GM12891 (cell line): ENCODE results near the gene GKN1.

Source experiments
- PAX5 ChIP-seq: IDR thresholded peaks from 2 replicates; pipeline ENCODE4 v1.6.1; 2011; ENCODE audit warnings: low read length, moderate library complexity, mild to moderate bottlenecking; ENCODE audit not compliant: insufficient read depth, severe bottlenecking
- POLR2A ChIP-seq: IDR thresholded peaks from 2 replicates; pipeline ENCODE4 v1.6.1; 2011; ENCODE audit warnings: low read depth, low read length, control low read depth
- POLR2AphosphoS5 ChIP-seq: IDR thresholded peaks from 2 replicates; pipeline ENCODE4 v1.6.1; 2011; ENCODE audit warnings: low read depth, low read length, control low read depth
- TAF1 ChIP-seq: IDR thresholded peaks from 2 replicates; pipeline ENCODE4 v1.6.1; 2011; ENCODE audit warnings: low read depth, low read length, control low read depth

- TF ChIP-seq POLR2A (no peak), POLR2AphosphoS5 (no peak), TAF1 (no peak), PAX5 (no peak)
Observed at GRCh38 chr2:69013142-69013839, 38.9 kb downstream of the GKN1 start, which contains the start of gene ANTXR1.
